ENCODE data around the gene VAV2.

- no peak for TF ChIP-seq CTCF (IDR thresholded peaks at IDR 0.05; ENCODE audit: insufficient read depth, low read length, poor library complexity, severe bottlenecking)
- no peak for TF ChIP-seq EZH2phosphoT487 (conservative IDR thresholded peaks at IDR 0.05; ENCODE audit: low read length)
Observed at GRCh38 chr9:133826289-133827085, 165.6 kb downstream of the VAV2 start.
